Measurements from ENCODE around the gene SFMBT2. TPM values are rescaled to one million over a fixed set of nuclear protein-coding genes. Genes with fewer than 3 reads are reported as not detected.

The SFMBT2 gene
- total RNA-seq, 1 experiment from 2014 or later, result 1.3 TPM

DNA sequence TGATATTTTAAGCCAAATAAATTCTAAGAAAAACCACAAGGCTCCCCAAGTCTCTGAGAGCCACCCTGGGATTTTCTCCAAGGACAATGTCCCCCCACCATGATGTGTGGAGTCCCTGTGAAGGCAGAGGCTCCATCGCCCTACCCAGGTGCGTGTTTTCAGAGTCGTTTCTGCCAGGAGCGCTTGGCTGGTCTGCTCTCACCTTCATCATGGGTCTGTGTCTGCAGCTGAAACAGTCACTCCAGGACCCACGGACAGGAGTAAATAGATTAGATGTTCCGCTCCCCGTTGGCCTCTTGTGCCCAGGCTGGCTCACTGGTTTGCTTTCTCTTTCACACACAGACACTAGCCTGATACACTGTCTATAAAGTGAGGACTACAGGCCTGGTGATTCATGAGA lies 217.5 kb downstream of the SFMBT2 start:
- Histone ChIP-seq H3K27ac (ENCODE audit: low read length) (no peak overlapping the region), H3K4me3 (ENCODE audit: low read depth in 2 of 2, low read length in 2 of 2) (no peak overlapping the region), H3K36me3 (ENCODE audit: control insufficient read depth, insufficient read depth, low read length) (no peaks in the 10 kb centered on the region), H3K9me3 (ENCODE audit: control insufficient read depth, insufficient read depth, low read depth, low read length) (no peaks in the 10 kb centered on the region), H3K4me1 (ENCODE audit: control insufficient read depth, insufficient read depth, low read length) (no peaks in the 10 kb centered on the region), H3K27me3 (ENCODE audit: control insufficient read depth, insufficient read depth, low read length) (no peaks in the 10 kb centered on the region)
- DNase-seq (ENCODE audit: low read depth, low spot score), result no peak
- no peak for ATAC-seq
- BruUV-seq (replicated peaks), result no TSS peak
- intact Hi-C loops (cut with micrococcal nuclease; ENCODE audit: unreplicated experiment), result no loop called here
- CTCF ChIA-PET, result no interaction called here
- in situ Hi-C loops (cut with HindIII; ENCODE audit: low pct_unique_long_range_greater_than_20kb, low sequenced_read_pairs), result no loop called here
- POLR2A ChIA-PET, result no interaction called here
- TF ChIP-seq POLR2AphosphoS5 (IDR thresholded peaks at IDR 0.05; ENCODE audit: low read depth, low read length) (no peak), TCF7L2 (IDR thresholded peaks at IDR 0.05; ENCODE audit: low read depth, low read length) (no peak), REST (IDR thresholded peaks at IDR 0.05; ENCODE audit: insufficient read depth in 1 of 2, low read depth in 2 of 2, low read length in 1 of 2) (no peak), SIN3A (IDR thresholded peaks at IDR 0.05; ENCODE audit: borderline replicate concordance, insufficient read depth, low read depth, low read length) (no peak)
- TF ChIP-seq, protein P1, sequence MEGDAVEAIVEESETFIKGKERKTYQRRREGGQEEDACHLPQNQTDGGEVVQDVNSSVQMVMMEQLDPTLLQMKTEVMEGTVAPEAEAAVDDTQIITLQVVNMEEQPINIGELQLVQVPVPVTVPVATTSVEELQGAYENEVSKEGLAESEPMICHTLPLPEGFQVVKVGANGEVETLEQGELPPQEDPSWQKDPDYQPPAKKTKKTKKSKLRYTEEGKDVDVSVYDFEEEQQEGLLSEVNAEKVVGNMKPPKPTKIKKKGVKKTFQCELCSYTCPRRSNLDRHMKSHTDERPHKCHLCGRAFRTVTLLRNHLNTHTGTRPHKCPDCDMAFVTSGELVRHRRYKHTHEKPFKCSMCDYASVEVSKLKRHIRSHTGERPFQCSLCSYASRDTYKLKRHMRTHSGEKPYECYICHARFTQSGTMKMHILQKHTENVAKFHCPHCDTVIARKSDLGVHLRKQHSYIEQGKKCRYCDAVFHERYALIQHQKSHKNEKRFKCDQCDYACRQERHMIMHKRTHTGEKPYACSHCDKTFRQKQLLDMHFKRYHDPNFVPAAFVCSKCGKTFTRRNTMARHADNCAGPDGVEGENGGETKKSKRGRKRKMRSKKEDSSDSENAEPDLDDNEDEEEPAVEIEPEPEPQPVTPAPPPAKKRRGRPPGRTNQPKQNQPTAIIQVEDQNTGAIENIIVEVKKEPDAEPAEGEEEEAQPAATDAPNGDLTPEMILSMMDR (IDR thresholded peaks at IDR 0.05), result no peak

DNA sequence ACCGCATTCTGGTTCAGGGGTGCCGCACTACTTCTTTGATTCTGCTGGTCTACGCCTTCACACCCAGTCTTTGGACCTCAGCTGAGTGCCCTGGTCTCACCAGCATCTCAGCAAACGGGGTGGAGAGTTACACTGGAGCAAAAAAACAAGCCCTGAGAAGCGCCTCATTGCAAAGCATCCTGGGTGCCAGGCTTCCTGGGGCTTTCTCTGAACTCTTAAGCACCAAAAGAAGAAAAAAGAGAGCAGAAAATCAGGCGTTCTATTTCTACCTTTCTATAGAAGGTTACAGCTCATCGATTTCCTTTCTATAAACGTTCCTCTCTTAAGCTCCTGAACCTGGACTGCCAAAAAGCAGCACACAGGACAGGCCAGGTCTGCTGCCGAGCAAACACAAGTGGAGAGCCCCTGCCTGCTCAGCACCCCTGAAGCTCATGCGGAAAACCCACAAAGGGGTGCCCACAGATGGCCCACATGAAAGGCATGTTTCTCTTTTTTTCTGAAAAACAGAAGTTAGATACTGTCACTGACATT lies 217.9 kb downstream of the SFMBT2 start:
- BruUV-seq (replicated peaks), result no TSS peak
- ATAC-seq, result no peak
- in situ Hi-C loops (cut with HindIII; ENCODE audit: low pct_unique_long_range_greater_than_20kb, low sequenced_read_pairs) (no loop called here), intact Hi-C loops (cut with micrococcal nuclease; ENCODE audit: unreplicated experiment) (no loop called here)
- no peaks in the 10 kb centered on the region for H3K27me3 ChIP-seq (ENCODE audit: control insufficient read depth, insufficient read depth, low read length)
- ChIA-PET POLR2A (no interaction called here), CTCF (no interaction called here)
- no peaks in the 10 kb centered on the region for H3K9me3 ChIP-seq (ENCODE audit: control insufficient read depth, insufficient read depth, low read depth, low read length)
- H3K4me3 ChIP-seq (ENCODE audit: low read depth in 2 of 2, low read length in 2 of 2), result no peak overlapping the region
- no peaks in the 10 kb centered on the region for H3K36me3 ChIP-seq (ENCODE audit: control insufficient read depth, insufficient read depth, low read length)
- no peak overlapping the region for H3K27ac ChIP-seq (ENCODE audit: low read length)
- no peaks in the 10 kb centered on the region for H3K4me1 ChIP-seq (ENCODE audit: control insufficient read depth, insufficient read depth, low read length)
- TF ChIP-seq TCF7L2 (IDR thresholded peaks at IDR 0.05; ENCODE audit: low read depth, low read length) (no peak), POLR2AphosphoS5 (IDR thresholded peaks at IDR 0.05; ENCODE audit: low read depth, low read length) (no peak), SIN3A (IDR thresholded peaks at IDR 0.05; ENCODE audit: borderline replicate concordance, insufficient read depth, low read depth, low read length) (no peak), REST (IDR thresholded peaks at IDR 0.05; ENCODE audit: insufficient read depth in 1 of 2, low read depth in 2 of 2, low read length in 1 of 2) (no peak)
- TF ChIP-seq, protein P1 (IDR thresholded peaks at IDR 0.05), result no peak
- no peak for DNase-seq (ENCODE audit: low read depth, low spot score)

Data from Panc1 (cell line).